ENCODE results near the gene PSME3IP1.

DNA sequence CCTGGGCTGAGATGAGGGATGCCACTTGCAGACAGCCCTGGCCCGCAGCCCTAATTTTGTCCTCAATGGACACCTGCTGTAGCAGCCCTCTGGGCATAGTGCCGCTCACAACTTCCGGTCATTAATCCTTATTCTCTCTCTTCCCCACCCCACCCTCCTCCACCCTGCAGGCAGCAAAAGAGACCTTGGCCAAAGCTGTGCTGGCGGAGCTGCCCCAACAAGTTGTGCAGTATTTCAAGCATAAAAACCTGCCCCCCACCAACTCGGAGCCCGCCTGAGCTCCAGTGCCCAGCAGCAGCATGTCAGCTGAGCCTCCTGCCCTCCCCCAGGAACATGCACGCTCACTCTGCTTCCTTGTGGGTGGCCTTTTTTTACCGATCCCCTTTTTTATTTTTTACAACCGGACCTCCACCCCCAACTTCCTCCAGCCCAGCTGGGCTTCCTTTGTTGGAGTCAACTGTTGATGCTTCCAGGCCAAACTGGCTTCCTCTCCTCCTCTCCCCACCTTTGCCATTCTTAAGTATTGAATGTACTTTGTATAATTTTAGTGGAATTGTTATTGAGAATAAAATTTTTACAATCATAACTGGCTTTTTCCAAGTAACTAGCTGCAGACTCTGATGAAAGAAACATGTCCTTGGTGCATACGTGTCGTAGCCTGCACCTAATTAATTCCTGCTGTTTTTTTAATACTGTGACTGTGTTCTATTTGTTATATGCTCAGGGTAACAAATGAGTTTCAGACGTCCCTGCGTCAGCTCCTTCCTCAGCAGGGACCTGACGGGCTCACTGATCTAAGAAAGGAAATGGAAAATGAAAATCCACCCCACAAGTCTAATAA, 38.2 kb downstream of the PSME3IP1 start:
- TF ChIP-seq, protein P1, sequence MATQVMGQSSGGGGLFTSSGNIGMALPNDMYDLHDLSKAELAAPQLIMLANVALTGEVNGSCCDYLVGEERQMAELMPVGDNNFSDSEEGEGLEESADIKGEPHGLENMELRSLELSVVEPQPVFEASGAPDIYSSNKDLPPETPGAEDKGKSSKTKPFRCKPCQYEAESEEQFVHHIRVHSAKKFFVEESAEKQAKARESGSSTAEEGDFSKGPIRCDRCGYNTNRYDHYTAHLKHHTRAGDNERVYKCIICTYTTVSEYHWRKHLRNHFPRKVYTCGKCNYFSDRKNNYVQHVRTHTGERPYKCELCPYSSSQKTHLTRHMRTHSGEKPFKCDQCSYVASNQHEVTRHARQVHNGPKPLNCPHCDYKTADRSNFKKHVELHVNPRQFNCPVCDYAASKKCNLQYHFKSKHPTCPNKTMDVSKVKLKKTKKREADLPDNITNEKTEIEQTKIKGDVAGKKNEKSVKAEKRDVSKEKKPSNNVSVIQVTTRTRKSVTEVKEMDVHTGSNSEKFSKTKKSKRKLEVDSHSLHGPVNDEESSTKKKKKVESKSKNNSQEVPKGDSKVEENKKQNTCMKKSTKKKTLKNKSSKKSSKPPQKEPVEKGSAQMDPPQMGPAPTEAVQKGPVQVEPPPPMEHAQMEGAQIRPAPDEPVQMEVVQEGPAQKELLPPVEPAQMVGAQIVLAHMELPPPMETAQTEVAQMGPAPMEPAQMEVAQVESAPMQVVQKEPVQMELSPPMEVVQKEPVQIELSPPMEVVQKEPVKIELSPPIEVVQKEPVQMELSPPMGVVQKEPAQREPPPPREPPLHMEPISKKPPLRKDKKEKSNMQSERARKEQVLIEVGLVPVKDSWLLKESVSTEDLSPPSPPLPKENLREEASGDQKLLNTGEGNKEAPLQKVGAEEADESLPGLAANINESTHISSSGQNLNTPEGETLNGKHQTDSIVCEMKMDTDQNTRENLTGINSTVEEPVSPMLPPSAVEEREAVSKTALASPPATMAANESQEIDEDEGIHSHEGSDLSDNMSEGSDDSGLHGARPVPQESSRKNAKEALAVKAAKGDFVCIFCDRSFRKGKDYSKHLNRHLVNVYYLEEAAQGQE (IDR thresholded peaks at IDR 0.05; ENCODE audit: unreplicated experiment) = no peak
- TF ChIP-seq, protein P2, sequence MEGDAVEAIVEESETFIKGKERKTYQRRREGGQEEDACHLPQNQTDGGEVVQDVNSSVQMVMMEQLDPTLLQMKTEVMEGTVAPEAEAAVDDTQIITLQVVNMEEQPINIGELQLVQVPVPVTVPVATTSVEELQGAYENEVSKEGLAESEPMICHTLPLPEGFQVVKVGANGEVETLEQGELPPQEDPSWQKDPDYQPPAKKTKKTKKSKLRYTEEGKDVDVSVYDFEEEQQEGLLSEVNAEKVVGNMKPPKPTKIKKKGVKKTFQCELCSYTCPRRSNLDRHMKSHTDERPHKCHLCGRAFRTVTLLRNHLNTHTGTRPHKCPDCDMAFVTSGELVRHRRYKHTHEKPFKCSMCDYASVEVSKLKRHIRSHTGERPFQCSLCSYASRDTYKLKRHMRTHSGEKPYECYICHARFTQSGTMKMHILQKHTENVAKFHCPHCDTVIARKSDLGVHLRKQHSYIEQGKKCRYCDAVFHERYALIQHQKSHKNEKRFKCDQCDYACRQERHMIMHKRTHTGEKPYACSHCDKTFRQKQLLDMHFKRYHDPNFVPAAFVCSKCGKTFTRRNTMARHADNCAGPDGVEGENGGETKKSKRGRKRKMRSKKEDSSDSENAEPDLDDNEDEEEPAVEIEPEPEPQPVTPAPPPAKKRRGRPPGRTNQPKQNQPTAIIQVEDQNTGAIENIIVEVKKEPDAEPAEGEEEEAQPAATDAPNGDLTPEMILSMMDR (conservative IDR thresholded peaks at IDR 0.05; ENCODE audit: low read depth in 2 of 2) = no peak
- TF ChIP-seq EZH2 (IDR thresholded peaks at IDR 0.05; ENCODE audit: low read depth, unreplicated experiment) = no peak

Measured in GM23338 (cell line).